Measurements from ENCODE around the gene RNF10.
"Not testable (repeated sequence)": the region's sequence is repeated elsewhere in the genome, so short reads cannot be mapped to it uniquely, and the experiment has no call there.

The RNF10 gene

GRCh38 chr12:120529641-120530417, 4.3 kb upstream of the RNF10 start:
- TF ChIP-seq, protein P1, sequence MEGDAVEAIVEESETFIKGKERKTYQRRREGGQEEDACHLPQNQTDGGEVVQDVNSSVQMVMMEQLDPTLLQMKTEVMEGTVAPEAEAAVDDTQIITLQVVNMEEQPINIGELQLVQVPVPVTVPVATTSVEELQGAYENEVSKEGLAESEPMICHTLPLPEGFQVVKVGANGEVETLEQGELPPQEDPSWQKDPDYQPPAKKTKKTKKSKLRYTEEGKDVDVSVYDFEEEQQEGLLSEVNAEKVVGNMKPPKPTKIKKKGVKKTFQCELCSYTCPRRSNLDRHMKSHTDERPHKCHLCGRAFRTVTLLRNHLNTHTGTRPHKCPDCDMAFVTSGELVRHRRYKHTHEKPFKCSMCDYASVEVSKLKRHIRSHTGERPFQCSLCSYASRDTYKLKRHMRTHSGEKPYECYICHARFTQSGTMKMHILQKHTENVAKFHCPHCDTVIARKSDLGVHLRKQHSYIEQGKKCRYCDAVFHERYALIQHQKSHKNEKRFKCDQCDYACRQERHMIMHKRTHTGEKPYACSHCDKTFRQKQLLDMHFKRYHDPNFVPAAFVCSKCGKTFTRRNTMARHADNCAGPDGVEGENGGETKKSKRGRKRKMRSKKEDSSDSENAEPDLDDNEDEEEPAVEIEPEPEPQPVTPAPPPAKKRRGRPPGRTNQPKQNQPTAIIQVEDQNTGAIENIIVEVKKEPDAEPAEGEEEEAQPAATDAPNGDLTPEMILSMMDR (IDR thresholded peaks at IDR 0.05; ENCODE audit: insufficient read depth, low read depth, low read length, missing control alignments) = peak; percentile 41
- DNase-seq (ENCODE audit: low read depth) = peak; percentile 63
- peak overlapping the region; percentile 93 for H3K4me3 ChIP-seq (ENCODE audit: low read length)

DNA sequence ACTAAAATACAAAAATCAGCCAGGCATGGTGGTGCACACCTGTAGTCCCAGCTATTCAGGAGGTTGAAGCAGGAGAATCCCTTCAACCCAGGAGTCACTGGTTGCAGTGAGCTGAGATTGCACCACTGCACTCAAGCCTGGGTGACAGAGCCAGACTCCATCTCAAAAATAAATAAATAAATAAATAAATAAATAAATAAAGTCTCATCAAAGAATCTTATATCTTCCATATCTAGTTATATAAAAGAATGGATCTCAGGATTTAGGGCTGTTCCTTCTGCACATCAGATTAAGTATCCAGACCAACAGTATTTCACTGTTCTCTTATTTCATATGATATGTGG, 3.8 kb upstream of the RNF10 start:
- peak overlapping the region; percentile 93 for H3K4me3 ChIP-seq (ENCODE audit: low read length)
- not testable (repeated sequence) for DNase-seq (ENCODE audit: low read depth)

- no peak overlapping the region for H3K4me3 ChIP-seq (ENCODE audit: low read length)
- TF ChIP-seq, protein P1 (IDR thresholded peaks at IDR 0.05; ENCODE audit: insufficient read depth, low read depth, low read length, missing control alignments) = no peak
- DNase-seq (ENCODE audit: low read depth) = no peak
Observed at GRCh38 chr12:120532701-120533238, 1.4 kb upstream of the RNF10 start.

- TF ChIP-seq, protein P1 (IDR thresholded peaks at IDR 0.05; ENCODE audit: insufficient read depth, low read depth, low read length, missing control alignments) = no peak
- H3K4me3 ChIP-seq (ENCODE audit: low read length) = peak overlapping the region; percentile 66
- DNase-seq (ENCODE audit: low read depth) = peak; percentile 84
Observed at GRCh38 chr12:120534703-120535655, 823 bp downstream of the RNF10 start.

DNA sequence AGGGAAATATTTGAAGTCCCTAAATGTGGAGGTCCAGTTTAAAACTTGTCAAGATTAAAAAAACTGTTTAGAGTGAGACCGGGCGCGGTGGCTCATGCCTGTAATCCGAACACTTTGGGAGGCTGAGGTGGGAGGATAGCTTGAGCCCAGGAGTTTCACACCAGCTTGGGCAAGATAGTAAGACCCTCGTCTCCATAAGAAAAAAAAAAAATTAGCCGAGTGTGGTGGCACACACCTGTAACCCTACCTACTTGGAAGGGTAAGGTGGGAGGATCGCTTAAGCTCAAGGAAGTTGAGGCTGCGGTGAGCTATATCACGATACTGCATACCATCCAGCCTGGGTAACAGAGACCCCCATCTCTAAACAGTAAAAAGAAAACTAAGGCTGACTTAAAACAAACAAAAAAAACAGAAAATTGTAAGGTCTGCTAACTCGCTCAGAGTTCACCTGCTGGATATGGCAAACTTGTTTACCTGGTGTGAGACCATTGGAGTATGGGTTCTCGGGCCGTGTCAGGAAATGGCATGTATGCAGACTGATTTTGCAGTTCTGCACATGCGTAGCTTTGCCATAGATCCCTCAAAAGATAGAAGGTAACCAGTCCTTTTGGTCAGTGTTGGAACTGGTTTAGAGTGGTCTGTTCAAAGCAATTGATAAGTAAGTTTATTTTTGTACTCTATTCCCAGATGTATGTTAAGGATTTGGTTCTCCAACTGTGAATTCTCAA, 2.1 kb downstream of the RNF10 start:
- no peak for DNase-seq (ENCODE audit: low read depth)
- H3K4me3 ChIP-seq (ENCODE audit: low read length) = peak overlapping the region; percentile 66
- TF ChIP-seq, protein P1 (IDR thresholded peaks at IDR 0.05; ENCODE audit: insufficient read depth, low read depth, low read length, missing control alignments) = no peak

GRCh38 chr12:120537856-120538220, 3.7 kb downstream of the RNF10 start:
- no peak for DNase-seq (ENCODE audit: low read depth)
- TF ChIP-seq, protein P1 (IDR thresholded peaks at IDR 0.05; ENCODE audit: insufficient read depth, low read depth, low read length, missing control alignments) = no peak
- peak overlapping the region; percentile 4 for H3K4me3 ChIP-seq (ENCODE audit: low read length)

Data from epithelial cell of esophagus (primary cell).